WTC11 (cell line): Measurements from ENCODE around the gene DYNLT2B. TPM values are rescaled to one million over a fixed set of nuclear protein-coding genes. Genes with fewer than 3 reads are reported as not detected.
"Not testable (repeated sequence)": the region's sequence is repeated elsewhere in the genome, so short reads cannot be mapped to it uniquely, and the experiment has no call there.

Experiments used
- ATAC-seq: fragments of 200-7000 bp; cut with Tn5 transposase; 2 replicates; pipeline ENCODE4 v1.10.0; 2021; ENCODE audit warnings: mild to moderate bottlenecking, moderate library complexity
- CTCF ChIA-PET: fragments of 300-600 bp; sonication (Branson Sonifier 250); formaldehyde crosslinking; loops from one replicate; lab custom pipeline; 2021; ENCODE audit warnings: antibody characterized with exemption; lab: Charles Lee
- POLR2A ChIA-PET: fragments of 350-600 bp; sonication (Branson Sonifier 250); formaldehyde crosslinking; loops from one replicate; lab custom pipeline; 2021; ENCODE audit warnings: antibody characterized with exemption; lab: Charles Lee
- DNase-seq: peaks from one replicate; pipeline ENCODE4 v3.0.0; 2021; ENCODE audit warnings: low spot score
- H3K27ac Mint-ChIP-seq: 2 replicates; pipeline ENCODE4 v1.8.0; 2021; ENCODE audit warnings: mixed read lengths
- H3K27me3 Mint-ChIP-seq: 2 replicates; pipeline ENCODE4 v1.8.0; 2021; ENCODE audit warnings: low read depth, mild to moderate bottlenecking, moderate library complexity, mixed read lengths
- H3K36me3 Mint-ChIP-seq: 2 replicates; pipeline ENCODE4 v1.8.0; 2021; ENCODE audit warnings: mixed read lengths
- H3K4me1 Mint-ChIP-seq: 2 replicates; pipeline ENCODE4 v1.8.0; 2022; ENCODE audit warnings: mixed read lengths
- H3K4me3 Mint-ChIP-seq: 2 replicates; pipeline ENCODE4 v1.8.0; 2021; ENCODE audit warnings: mild to moderate bottlenecking, moderate library complexity, mixed read lengths
- H3K9me3 Mint-ChIP-seq: 2 replicates; pipeline ENCODE4 v1.8.0; 2021; ENCODE audit warnings: mixed read lengths
- ATF1 ChIP-seq: sonication (generic); formaldehyde crosslinking; IDR thresholded peaks from 2 replicates; pipeline ENCODE4 v1.8.1; 2023; ENCODE audit warnings: mild to moderate bottlenecking, moderate library complexity, missing genetic modification reagents
- CBFB ChIP-seq: sonication (generic); formaldehyde crosslinking; IDR thresholded peaks from 2 replicates; pipeline ENCODE4 v1.8.1; 2022; ENCODE audit warnings: mild to moderate bottlenecking, low read depth, missing genetic modification reagents
- ETV6 ChIP-seq: sonication (generic); formaldehyde crosslinking; IDR thresholded peaks from 2 replicates; pipeline ENCODE4 v1.8.1; 2022; ENCODE audit warnings: mild to moderate bottlenecking, missing genetic modification reagents
- FOXK1 ChIP-seq: sonication (generic); formaldehyde crosslinking; IDR thresholded peaks from 2 replicates; pipeline ENCODE4 v1.8.0; 2022; ENCODE audit warnings: mild to moderate bottlenecking, moderate library complexity, missing genetic modification reagents
- GABPB1 ChIP-seq: sonication (generic); formaldehyde crosslinking; IDR thresholded peaks from 2 replicates; pipeline ENCODE4 v1.8.1; 2023; ENCODE audit warnings: mild to moderate bottlenecking, missing genetic modification reagents
- GRHL2 ChIP-seq: fragments of 250-450 bp; sonication (Bioruptor Pico); IDR thresholded peaks from 2 replicates; pipeline ENCODE4 v1.8.0; 2022; ENCODE audit warnings: mild to moderate bottlenecking, moderate library complexity; ENCODE audit not compliant: insufficient replicate concordance, severe bottlenecking
- MLX ChIP-seq: sonication (generic); formaldehyde crosslinking; IDR thresholded peaks from 2 replicates; pipeline ENCODE4 v1.8.1; 2023; ENCODE audit warnings: mild to moderate bottlenecking, missing genetic modification reagents, moderate library complexity
- NFE2L1 ChIP-seq: sonication (generic); formaldehyde crosslinking; IDR thresholded peaks from 2 replicates; pipeline ENCODE4 v1.8.1; 2023; ENCODE audit warnings: missing genetic modification reagents
- NFYB ChIP-seq: sonication (generic); formaldehyde crosslinking; conservative IDR thresholded peaks from 2 replicates; pipeline ENCODE4 v1.8.0; 2022; ENCODE audit warnings: low read depth, missing genetic modification reagents
- NR1H2 ChIP-seq: sonication (generic); formaldehyde crosslinking; IDR thresholded peaks from 2 replicates; pipeline ENCODE4 v1.9.0; 2021; ENCODE audit warnings: mild to moderate bottlenecking, moderate library complexity, missing genetic modification reagents
- SMAD3 ChIP-seq: sonication (generic); formaldehyde crosslinking; IDR thresholded peaks from 2 replicates; pipeline ENCODE4 v1.8.0; 2022; ENCODE audit warnings: missing genetic modification reagents, mild to moderate bottlenecking, borderline replicate concordance
- SP1 ChIP-seq: sonication (generic); formaldehyde crosslinking; conservative IDR thresholded peaks from 2 replicates; pipeline ENCODE4 v1.8.1; 2022; ENCODE audit warnings: missing genetic modification reagents
- STAT6 ChIP-seq: sonication (generic); formaldehyde crosslinking; conservative IDR thresholded peaks from 2 replicates; pipeline ENCODE4 v1.8.1; 2023; ENCODE audit warnings: mild to moderate bottlenecking, low read depth, missing genetic modification reagents, moderate library complexity
- USF2 ChIP-seq: sonication (generic); formaldehyde crosslinking; IDR thresholded peaks from 2 replicates; pipeline ENCODE4 v1.8.1; 2023; ENCODE audit warnings: mild to moderate bottlenecking, missing genetic modification reagents, moderate library complexity
- total RNA-seq: library from RNA; stranded (reverse); gene quantifications from 3 replicates; pipeline ENCODE4 v1.2.3, GENCODE V29; 2021
- TF ChIP-seq, protein P1 (sequence below): fragments of 250-450 bp; sonication (Bioruptor Pico); IDR thresholded peaks from 2 replicates; pipeline ENCODE4 v1.9.0; 2021; ENCODE audit warnings: mild to moderate bottlenecking
- TF ChIP-seq, protein P2 (sequence below): sonication (generic); formaldehyde crosslinking; conservative IDR thresholded peaks from 2 replicates; pipeline ENCODE4 v1.8.1; 2022; ENCODE audit warnings: mild to moderate bottlenecking, missing genetic modification reagents
- TF ChIP-seq, protein P3 (sequence below): sonication (generic); formaldehyde crosslinking; IDR thresholded peaks from 2 replicates; pipeline ENCODE4 v1.8.0; 2022; ENCODE audit warnings: mild to moderate bottlenecking, missing genetic modification reagents

Gene DYNLT2B
- total RNA-seq, 1 experiment from 2014 or later = 10.0 TPM

- Mint-ChIP-seq H3K9me3 (no peaks in the 10 kb centered on the region), H3K4me3 (no peak overlapping the region), H3K27me3 (no peaks in the 10 kb centered on the region), H3K27ac (no peak overlapping the region), H3K36me3 (peaks cover 25% of the 10 kb centered on the region), H3K4me1 (no peaks in the 10 kb centered on the region)
- ChIA-PET POLR2A (no interaction called here), CTCF (interaction anchor here (0.6 kb wide), 1 partner anchor 106 kb away, joined by 3 read pairs; no protein-coding TSS in a partner anchor)
- no peak for DNase-seq
- no peak for TF ChIP-seq USF2 (CRISPR knock-in tag)
- TF ChIP-seq, protein P1, sequence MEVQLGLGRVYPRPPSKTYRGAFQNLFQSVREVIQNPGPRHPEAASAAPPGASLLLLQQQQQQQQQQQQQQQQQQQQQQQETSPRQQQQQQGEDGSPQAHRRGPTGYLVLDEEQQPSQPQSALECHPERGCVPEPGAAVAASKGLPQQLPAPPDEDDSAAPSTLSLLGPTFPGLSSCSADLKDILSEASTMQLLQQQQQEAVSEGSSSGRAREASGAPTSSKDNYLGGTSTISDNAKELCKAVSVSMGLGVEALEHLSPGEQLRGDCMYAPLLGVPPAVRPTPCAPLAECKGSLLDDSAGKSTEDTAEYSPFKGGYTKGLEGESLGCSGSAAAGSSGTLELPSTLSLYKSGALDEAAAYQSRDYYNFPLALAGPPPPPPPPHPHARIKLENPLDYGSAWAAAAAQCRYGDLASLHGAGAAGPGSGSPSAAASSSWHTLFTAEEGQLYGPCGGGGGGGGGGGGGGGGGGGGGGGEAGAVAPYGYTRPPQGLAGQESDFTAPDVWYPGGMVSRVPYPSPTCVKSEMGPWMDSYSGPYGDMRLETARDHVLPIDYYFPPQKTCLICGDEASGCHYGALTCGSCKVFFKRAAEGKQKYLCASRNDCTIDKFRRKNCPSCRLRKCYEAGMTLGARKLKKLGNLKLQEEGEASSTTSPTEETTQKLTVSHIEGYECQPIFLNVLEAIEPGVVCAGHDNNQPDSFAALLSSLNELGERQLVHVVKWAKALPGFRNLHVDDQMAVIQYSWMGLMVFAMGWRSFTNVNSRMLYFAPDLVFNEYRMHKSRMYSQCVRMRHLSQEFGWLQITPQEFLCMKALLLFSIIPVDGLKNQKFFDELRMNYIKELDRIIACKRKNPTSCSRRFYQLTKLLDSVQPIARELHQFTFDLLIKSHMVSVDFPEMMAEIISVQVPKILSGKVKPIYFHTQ = no peak
- TF ChIP-seq STAT6 = no peak
- no peak for TF ChIP-seq ATF1
- no peak for TF ChIP-seq NFE2L1 (CRISPR knock-in tag)
- no peak for TF ChIP-seq ETV6 (CRISPR knock-in tag)
- TF ChIP-seq SMAD3 = no peak
- TF ChIP-seq, protein P2, sequence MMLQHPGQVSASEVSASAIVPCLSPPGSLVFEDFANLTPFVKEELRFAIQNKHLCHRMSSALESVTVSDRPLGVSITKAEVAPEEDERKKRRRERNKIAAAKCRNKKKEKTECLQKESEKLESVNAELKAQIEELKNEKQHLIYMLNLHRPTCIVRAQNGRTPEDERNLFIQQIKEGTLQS = no peak
- no peak for TF ChIP-seq GABPB1 (CRISPR knock-in tag)
- TF ChIP-seq CBFB (CRISPR knock-in tag) = no peak
- no peak for TF ChIP-seq NR1H2 (CRISPR knock-in tag)
- TF ChIP-seq NFYB = no peak
- ATAC-seq = no peak
Observed at GRCh38 chr3:196350067-196350466, 32.0 kb upstream of the DYNLT2B start.

GRCh38 chr3:196348698-196349097, 30.7 kb upstream of the DYNLT2B start:
- TF ChIP-seq GRHL2 (CRISPR knock-in tag) (no peak), SP1 (no peak), NFYB (no peak)
- TF ChIP-seq, protein P3, sequence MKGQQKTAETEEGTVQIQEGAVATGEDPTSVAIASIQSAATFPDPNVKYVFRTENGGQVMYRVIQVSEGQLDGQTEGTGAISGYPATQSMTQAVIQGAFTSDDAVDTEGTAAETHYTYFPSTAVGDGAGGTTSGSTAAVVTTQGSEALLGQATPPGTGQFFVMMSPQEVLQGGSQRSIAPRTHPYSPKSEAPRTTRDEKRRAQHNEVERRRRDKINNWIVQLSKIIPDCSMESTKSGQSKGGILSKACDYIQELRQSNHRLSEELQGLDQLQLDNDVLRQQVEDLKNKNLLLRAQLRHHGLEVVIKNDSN (CRISPR knock-in tag) = no peak
- TF ChIP-seq, all 79 proteins: peak for 0
- no peaks in the 10 kb centered on the region for H3K27me3 Mint-ChIP-seq
- H3K9me3 Mint-ChIP-seq = no peaks in the 10 kb centered on the region
- no peaks in the 10 kb centered on the region for H3K4me1 Mint-ChIP-seq
- DNase-seq (no peak), ATAC-seq (no peak)
- peaks cover 21% of the 10 kb centered on the region for H3K36me3 Mint-ChIP-seq
- H3K27ac Mint-ChIP-seq = no peak overlapping the region
- no peak overlapping the region for H3K4me3 Mint-ChIP-seq
- POLR2A ChIA-PET = no interaction called here
- CTCF ChIA-PET = no interaction called here

DNA sequence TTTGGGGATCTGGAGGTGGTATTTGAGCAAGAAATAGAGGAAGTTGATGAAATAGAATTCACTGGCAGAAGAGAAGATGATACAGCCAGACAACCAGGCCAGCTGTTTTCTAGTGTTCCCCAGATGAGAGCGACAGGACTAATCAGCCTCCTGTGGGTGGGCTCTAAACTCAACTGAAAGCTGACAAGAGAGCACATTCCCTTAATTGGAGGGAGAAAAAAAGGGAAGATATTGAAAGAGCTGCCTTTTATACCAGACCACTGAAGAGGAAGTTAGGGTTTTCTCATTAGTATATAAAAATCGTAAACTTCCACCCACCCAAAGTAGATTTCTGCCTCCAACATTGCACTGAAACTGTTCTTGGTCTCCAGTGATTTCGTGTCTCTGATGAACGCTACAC, 26.6 kb upstream of the DYNLT2B start:
- TF ChIP-seq MLX = no peak
- no peak for TF ChIP-seq FOXK1
- TF ChIP-seq, protein P2 = no peak
- DNase-seq = no peak
- H3K27ac Mint-ChIP-seq = 0 out of 2 replicates have a peak overlapping the region, but pooled peaks have one; percentile 24
- ChIA-PET POLR2A (no interaction called here), CTCF (interaction anchor here (0.9 kb wide), 1 partner anchor 20 kb away, joined by 3 read pairs; no protein-coding TSS in a partner anchor)
- no peak for ATAC-seq
- H3K4me3 Mint-ChIP-seq = no peak overlapping the region
- H3K27me3 Mint-ChIP-seq = no peaks in the 10 kb centered on the region
- no peaks in the 10 kb centered on the region for H3K4me1 Mint-ChIP-seq
- H3K9me3 Mint-ChIP-seq = no peaks in the 10 kb centered on the region
- peaks cover 18% of the 10 kb centered on the region for H3K36me3 Mint-ChIP-seq

DNA sequence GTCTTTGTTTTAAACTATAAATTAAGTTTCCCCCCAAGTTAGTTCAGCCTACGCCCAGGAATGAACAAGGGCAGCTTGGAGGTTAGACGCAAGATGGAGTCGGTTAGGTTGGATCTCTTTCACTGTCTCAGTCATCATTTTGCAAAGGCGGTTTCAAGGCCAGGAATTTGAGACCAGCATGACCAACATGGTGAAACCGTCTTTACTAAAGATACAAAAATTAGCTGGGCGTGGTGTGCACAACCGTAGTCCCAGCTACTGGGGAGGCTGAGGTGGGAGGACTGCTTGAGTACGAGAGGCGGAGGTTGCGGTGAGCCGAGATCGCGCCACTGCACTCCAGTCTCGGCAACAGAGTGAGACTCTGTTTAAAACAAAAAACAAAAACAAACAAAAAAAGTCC, 25.9 kb upstream of the DYNLT2B start:
- ATAC-seq, H3K9me3 Mint-ChIP-seq, DNase-seq, H3K27ac Mint-ChIP-seq, H3K27me3 Mint-ChIP-seq, H3K4me1 Mint-ChIP-seq, POLR2A ChIA-PET, H3K4me3 Mint-ChIP-seq: not testable (repeated sequence)
- H3K36me3 Mint-ChIP-seq = peaks cover 14% of the 10 kb centered on the region
- CTCF ChIA-PET = interaction anchor here (0.6 to 0.9 kb wide), 2 partner anchors 19 to 98 kb away, joined by 3 read pairs; no protein-coding TSS in a partner anchor
